HG03159 (cell line): ENCODE measurements around the gene HTR2C.
"Not testable (repeated sequence)": the region's sequence is repeated elsewhere in the genome, so short reads cannot be mapped to it uniquely, and the experiment has no call there.

Source experiments
- ATAC-seq: cut with Tn5 transposase; IDR thresholded peaks from one replicate; pipeline ENCODE4 v1.9.1; 2021; ENCODE audit warnings: mild to moderate bottlenecking, moderate library complexity; ENCODE audit not compliant: unreplicated experiment

HTR2C gene

GRCh38 chrX:114710571-114710970 lies 126.7 kb downstream of the HTR2C start:
- no peak for ATAC-seq

DNA sequence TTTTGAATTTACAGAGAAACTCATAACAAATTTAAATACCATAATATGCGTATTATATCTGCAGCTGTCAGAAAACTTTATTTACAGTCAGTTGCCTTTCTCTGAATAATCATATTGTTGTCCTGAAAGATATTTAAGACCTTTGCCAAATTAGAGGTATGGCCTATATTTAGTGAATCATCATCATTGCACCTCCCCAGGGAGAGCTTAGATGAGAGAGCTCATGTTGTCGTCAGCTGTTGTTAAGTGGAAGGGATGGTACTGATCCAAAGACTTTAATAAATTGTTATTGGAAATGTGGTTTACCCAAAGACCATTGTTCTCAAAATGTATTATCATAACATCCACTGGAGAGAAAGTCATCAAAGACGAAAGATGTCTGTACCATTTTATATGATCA lies 128.6 kb downstream of the HTR2C start:
- ATAC-seq: no peak

- ATAC-seq: no peak
Measured at GRCh38 chrX:114715096-114715495, 131.2 kb downstream of the HTR2C start.

GRCh38 chrX:114717921-114718320 lies 134.0 kb downstream of the HTR2C start:
- peak; percentile 79 for ATAC-seq

- ATAC-seq: no peak
Measured at GRCh38 chrX:114766541-114766940, 182.7 kb downstream of the HTR2C start.

DNA sequence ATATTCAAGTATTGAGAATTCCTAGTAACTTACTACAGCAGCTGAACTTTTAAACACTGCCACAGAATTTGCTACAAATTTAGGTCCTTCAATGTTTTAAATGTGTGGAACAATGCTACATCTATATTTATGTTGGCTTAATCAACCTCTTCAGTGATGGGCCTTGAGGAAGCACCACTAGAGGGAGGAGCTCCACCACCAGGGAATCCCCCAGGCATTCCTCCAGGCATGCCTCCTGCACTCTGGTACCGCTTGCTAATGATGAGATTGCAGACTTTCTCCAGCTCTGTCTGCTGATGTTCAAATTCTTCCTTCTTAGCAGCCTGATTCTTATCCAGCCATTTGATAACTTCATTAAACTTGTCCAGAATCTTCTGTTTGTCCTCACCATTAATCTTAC lies 190.8 kb downstream of the HTR2C start:
- ATAC-seq: no peak

- ATAC-seq: no peak
Measured at GRCh38 chrX:114782925-114783324, 199.0 kb downstream of the HTR2C start.

DNA sequence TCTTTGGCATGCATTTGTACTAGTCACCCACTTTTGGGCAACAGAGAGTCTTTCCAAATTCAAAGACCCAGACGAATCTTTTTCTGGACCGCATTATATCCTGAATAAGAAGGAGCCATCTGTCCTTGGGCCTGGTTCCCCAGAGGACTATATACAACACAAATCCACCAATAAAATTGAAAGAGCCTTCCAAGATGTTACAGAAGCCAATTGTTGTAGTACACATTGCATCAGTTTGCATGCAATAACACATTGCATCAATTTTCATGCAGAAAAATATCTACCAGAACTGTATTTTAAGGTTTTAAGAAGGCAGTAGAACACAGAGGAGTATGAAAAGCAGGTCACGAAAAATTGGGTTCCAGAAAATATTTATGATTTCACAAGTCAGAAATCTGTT lies 203.2 kb downstream of the HTR2C start:
- no peak for ATAC-seq

- no peak for ATAC-seq
Measured at GRCh38 chrX:114797494-114797893, 213.6 kb downstream of the HTR2C start.

DNA sequence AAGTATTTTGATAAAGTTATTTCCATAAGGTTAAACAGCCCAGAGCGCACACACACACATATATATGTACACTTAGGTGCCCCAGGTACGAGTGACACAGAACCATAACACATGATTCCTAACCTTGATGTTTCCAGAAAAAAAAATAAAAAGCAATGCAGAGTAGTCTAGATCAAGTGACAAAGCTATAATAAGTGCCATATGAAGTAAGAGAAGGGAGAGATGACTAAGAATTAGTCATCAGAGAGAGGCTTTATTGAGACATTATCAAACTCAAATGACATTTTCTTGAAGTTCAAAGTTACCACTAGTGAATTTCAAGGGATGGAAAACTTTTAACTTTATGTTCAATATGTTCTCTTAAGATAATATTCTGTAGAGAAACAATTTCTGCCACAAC lies 215.0 kb downstream of the HTR2C start:
- no peak for ATAC-seq

DNA sequence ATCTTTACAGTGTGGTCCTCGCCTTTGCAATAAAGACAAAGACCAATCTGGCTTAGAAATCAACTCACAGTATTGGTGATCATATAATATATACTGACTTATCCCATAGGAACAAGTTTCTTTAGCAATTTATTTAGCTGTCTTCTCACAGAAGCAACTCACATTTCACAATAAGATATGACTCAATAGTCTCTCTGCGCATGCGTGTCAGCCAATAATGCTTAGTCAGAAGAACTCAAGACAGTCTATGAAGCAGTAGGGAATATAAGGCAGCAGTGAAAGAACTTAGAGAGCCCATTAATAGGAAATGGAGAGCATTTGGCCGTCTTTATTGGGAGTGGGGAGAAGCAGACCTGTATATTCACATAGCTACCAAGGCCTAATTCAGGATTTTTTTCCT lies 216.8 kb downstream of the HTR2C start:
- no peak for ATAC-seq

DNA sequence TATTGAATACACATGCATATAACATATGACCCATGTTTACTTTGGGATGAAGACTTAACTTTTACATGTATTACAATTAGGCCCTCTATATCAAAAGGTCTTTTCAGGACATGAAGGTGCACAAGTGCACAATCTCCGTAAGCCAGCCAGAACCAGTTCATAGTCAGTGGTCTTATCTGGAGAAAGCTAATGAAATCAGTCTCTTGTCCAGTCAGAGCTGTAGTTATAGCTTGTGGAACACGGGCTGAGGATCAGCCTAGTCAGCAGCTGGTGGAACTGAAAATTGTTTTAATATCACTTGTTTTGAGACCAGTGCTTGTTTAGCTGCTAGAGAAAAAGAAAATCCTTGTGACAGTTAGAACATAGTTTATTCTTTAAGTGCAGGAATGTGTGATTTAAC lies 235.6 kb downstream of the HTR2C start:
- no peak for ATAC-seq

- ATAC-seq: no peak
Measured at GRCh38 chrX:114841051-114841450, 257.2 kb downstream of the HTR2C start.

DNA sequence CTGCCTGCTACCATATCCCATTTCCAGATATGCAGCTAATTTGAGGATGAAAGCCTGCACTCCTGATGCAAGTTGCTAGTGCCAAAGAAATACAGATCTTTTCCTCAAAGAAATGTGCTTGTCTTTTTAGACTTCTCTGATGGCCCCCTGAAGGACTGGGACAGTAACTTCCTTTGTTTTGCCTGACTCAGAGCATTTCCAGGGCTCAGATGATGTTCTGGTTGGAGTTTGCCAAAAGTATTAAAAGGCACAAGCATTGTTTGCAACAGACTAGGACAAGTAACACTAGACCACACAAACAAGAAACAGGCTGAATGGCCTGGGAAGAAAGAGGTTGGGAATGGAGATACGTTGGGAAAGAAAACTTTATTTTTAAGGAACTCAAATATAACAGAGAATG lies 258.3 kb downstream of the HTR2C start:
- no peak for ATAC-seq

GRCh38 chrX:114889481-114889880 lies 305.6 kb downstream of the HTR2C start:
- ATAC-seq: no peak

- ATAC-seq: no peak
Measured at GRCh38 chrX:114903618-114904017, 319.7 kb downstream of the HTR2C start.

DNA sequence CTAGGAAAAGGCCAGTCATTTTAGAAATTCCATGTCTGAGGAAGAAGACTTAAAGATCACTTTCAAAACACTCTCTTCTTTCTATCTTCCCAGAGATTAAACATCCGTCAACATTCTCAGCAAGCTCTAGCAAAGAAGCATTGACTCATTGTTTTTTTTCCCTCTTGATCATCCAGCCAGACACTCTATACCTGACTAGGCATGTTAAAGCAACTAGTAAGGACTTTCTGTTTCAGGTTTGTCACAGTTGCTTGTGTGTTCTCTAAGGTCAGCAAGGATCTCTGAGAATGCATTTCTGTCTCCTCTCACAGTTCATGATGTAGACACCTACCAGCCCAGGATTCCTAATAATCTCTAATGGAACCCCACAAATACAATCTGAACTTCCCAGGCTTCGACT lies 321.4 kb downstream of the HTR2C start:
- ATAC-seq: no peak

- ATAC-seq: no peak
Measured at GRCh38 chrX:114906984-114907510, 323.2 kb downstream of the HTR2C start.

GRCh38 chrX:114924423-114924822 lies 340.5 kb downstream of the HTR2C start:
- ATAC-seq: no peak

DNA sequence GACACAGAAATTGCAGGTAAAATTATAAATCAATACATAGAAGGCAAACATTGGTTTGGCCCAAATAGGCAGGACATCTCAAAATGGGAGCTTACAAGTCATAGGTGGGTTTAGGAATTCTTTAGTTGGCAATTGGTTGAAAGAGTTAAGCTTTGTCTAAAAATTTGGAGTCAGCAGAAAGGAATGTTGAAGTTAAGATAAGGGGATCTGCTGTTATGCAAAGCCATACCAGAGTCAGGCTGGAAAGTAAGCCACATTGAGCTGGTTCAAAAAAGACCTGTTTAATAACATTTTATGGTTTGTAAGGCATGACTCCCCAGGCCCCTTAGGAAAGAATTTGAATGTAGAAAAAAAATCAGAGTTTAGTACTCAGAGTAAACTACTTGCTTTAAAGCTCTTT lies 341.0 kb downstream of the HTR2C start:
- no peak for ATAC-seq

DNA sequence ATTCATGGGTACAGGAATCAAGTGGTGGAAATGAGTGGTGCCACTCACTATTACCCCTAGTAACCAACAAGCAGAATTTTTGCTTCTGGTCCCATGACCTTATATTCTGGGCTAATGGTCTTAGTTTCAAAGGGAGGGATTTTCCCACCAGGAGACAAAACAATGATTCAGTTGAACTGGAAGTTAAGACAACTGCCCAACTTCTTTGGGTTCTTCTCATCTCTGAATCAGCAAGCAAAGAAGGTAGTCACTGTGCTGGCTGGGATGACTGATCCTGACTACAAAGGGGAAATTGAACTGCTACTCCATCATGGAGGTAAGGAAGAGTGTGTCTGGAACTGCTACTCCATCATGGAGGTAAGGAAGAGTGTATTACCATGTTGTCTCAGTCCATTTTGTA lies 346.3 kb downstream of the HTR2C start:
- ATAC-seq: no peak

GRCh38 chrX:114932550-114932949 lies 348.7 kb downstream of the HTR2C start:
- ATAC-seq: no peak

DNA sequence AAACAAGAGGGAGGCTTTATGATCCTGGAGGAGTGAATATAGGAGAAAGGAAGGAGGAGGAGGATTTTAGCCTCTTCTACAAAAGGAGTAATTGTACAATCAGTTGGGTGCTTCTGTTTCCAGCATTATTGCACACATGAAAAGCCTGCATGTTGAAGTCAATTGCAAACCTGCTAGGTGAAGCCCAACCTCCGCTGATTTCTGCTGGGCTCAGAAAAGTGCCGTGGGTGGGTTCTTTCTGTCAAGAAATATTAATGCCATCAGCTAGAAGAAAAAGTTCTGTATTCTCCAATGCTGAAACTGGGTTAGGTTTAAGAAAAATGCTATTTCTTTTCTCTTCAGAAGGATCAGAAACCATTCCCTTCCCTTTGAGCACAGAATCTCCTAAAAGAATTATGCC lies 349.4 kb downstream of the HTR2C start:
- ATAC-seq: not testable (repeated sequence)

- ATAC-seq: not testable (repeated sequence)
Measured at GRCh38 chrX:114937090-114937489, 353.2 kb downstream of the HTR2C start.
